CD14-positive monocyte (primary cell): Measurements from ENCODE around the gene RIOK3. TPM values are rescaled to one million over a fixed set of nuclear protein-coding genes. Genes with fewer than 3 reads are reported as not detected.

Source experiments
- DNase-seq, 3 donors: peaks; one replicate each; pipeline ENCODE4 v3.0.0-alpha.2; 2011 to 2022
- H2AFZ ChIP-seq: 2 replicates; pipeline ENCODE4 v1.6.0; 2012; ENCODE audit warnings: mild to moderate bottlenecking, low read depth, low read length, inconsistent platforms; ENCODE audit not compliant: insufficient read depth, poor library complexity, severe bottlenecking
- H3K27ac ChIP-seq, 2 donors: 1 replicate in 1 of 2; 2 replicates in 1 of 2; pipeline ENCODE4 v1.5.1; 2012 to 2013; ENCODE audit warnings: low read length in 2 of 2, control low read depth in 1 of 2, inconsistent platforms in 1 of 2, low read depth in 1 of 2, mild to moderate bottlenecking in 1 of 2
- H3K27me3 ChIP-seq, 2 donors: one replicate each; pipeline versions ENCODE4 v1.6.0 to v1.6.1; 2011 to 2013; ENCODE audit warnings: low read length in 2 of 2; ENCODE audit not compliant: control insufficient read depth in 2 of 2, insufficient read depth in 2 of 2
- H3K36me3 ChIP-seq, 2 donors: replicated peaks in 1 of 2; 1 replicate in 1 of 2; 2 replicates in 1 of 2; pipeline versions ENCODE4 v1.5.1 to v1.6.1; 2012 to 2013; ENCODE audit warnings: low read length in 2 of 2, control low read depth in 1 of 2, inconsistent platforms in 1 of 2, mild to moderate bottlenecking in 1 of 2; ENCODE audit not compliant: insufficient read depth in 2 of 2, control insufficient read depth in 1 of 2
- H3K4me1 ChIP-seq, 2 donors: 1 replicate in 1 of 2; 2 replicates in 1 of 2; pipeline versions ENCODE4 v1.5.1 to v1.6.1; 2012 to 2013; ENCODE audit warnings: low read length in 2 of 2, control low read depth in 1 of 2, inconsistent platforms in 1 of 2, mild to moderate bottlenecking in 1 of 2, moderate library complexity in 1 of 2; ENCODE audit not compliant: insufficient read depth in 2 of 2, control insufficient read depth in 1 of 2
- H3K4me2 ChIP-seq: replicated peaks from 2 replicates; pipeline ENCODE3; 2012; ENCODE audit warnings: low read length, moderate library complexity, mild to moderate bottlenecking; ENCODE audit not compliant: poor library complexity, severe bottlenecking; ENCODE audit errors: extremely low read depth
- H3K4me3 ChIP-seq, 3 experiments: fragments of 200-600 bp in 1 of 3; sonication (generic) in 1 of 3; replicated peaks in 1 of 3; 1 replicate in 2 of 3; 2 replicates in 1 of 3; pipeline ENCODE4 v1.5.1; 2011 to 2013; ENCODE audit warnings: low read length in 3 of 3, mild to moderate bottlenecking in 3 of 3, control low read depth in 2 of 3, low read depth in 2 of 3, inconsistent platforms in 1 of 3, moderate library complexity in 1 of 3
- H3K79me2 ChIP-seq: 2 replicates; pipeline ENCODE4 v1.6.0; 2012; ENCODE audit warnings: mild to moderate bottlenecking, control low read depth, inconsistent platforms, low read length, moderate library complexity; ENCODE audit not compliant: insufficient read depth
- H3K9ac ChIP-seq: 2 replicates; pipeline ENCODE4 v1.6.0; 2017; ENCODE audit warnings: low read length, mild to moderate bottlenecking; ENCODE audit not compliant: insufficient read depth, poor library complexity, severe bottlenecking
- H3K9me3 ChIP-seq, 2 donors: replicated peaks in 1 of 2; 1 replicate in 1 of 2; 2 replicates in 1 of 2; pipeline versions ENCODE4 v1.5.1 to v1.6.1; 2012 to 2013; ENCODE audit warnings: low read length in 2 of 2, control low read depth in 1 of 2; ENCODE audit not compliant: control insufficient read depth in 1 of 2, insufficient read depth in 1 of 2
- H4K20me1 ChIP-seq: 2 replicates; pipeline ENCODE4 v1.6.0; 2012; ENCODE audit warnings: mild to moderate bottlenecking, low read length, control low read depth, moderate library complexity; ENCODE audit not compliant: insufficient read depth
- H3K27ac Mint-ChIP-seq, 7 donors: one replicate each; pipeline ENCODE4 v1.8.0; 2020; ENCODE audit warnings: mild to moderate bottlenecking in 7 of 7, mixed read lengths in 7 of 7, moderate library complexity in 6 of 7, inconsistent platforms in 2 of 7
- H3K27me3 Mint-ChIP-seq, 3 donors: one replicate each; pipeline ENCODE4 v1.8.0; 2021 to 2022; ENCODE audit warnings: low read depth in 3 of 3, mild to moderate bottlenecking in 3 of 3, mixed read lengths in 3 of 3, moderate library complexity in 3 of 3, inconsistent platforms in 1 of 3
- H3K36me3 Mint-ChIP-seq, 2 donors: one replicate each; pipeline ENCODE4 v1.8.0; 2020; ENCODE audit warnings: mixed read lengths in 2 of 2, inconsistent platforms in 1 of 2, mild to moderate bottlenecking in 1 of 2
- H3K4me1 Mint-ChIP-seq: one replicate; pipeline ENCODE4 v1.8.0; 2020; ENCODE audit warnings: mild to moderate bottlenecking, mixed read lengths
- H3K4me3 Mint-ChIP-seq, 2 donors: one replicate each; pipeline ENCODE4 v1.8.0; 2020; ENCODE audit warnings: mild to moderate bottlenecking in 2 of 2, mixed read lengths in 2 of 2, moderate library complexity in 1 of 2
- H3K9me3 Mint-ChIP-seq, 7 donors: one replicate each; pipeline ENCODE4 v1.8.0; 2020 to 2022; ENCODE audit warnings: mixed read lengths in 7 of 7, mild to moderate bottlenecking in 6 of 7, moderate library complexity in 6 of 7, inconsistent platforms in 2 of 7
- CTCF ChIP-seq: fragments of 200-600 bp; IDR thresholded peaks from one replicate; pipeline ENCODE4 v1.8.0; 2022; ENCODE audit warnings: antibody characterized with exemption, mild to moderate bottlenecking
- WGBS: methylation state at CpG from one replicate; pipeline ENCODE4 v1.1.5; 2013; ENCODE audit warnings: missing lambda C conversion rate; ENCODE audit not compliant: insufficient coverage; 5-methylcytosine and 5-hydroxymethylcytosine counted together
- intact Hi-C, 2 donors: fragments of 100-400 bp; cut with micrococcal nuclease; formaldehyde crosslinking; loops; one replicate each; pipeline versions ENCODE4 v1.15.0 to v1.15.1; 2023
- polyA plus RNA-seq, 3 donors: library from polyadenylated mRNA; depleted of rRNA in 1 of 3; unstranded in 2 of 3; stranded (reverse) in 1 of 3; fragments of 300-500 nt in 2 of 3; fragments of >200 nt in 1 of 3; fragmentation: Illumina TruSeq in 2 of 3; gene quantifications; 1 replicate in 2 of 3; 2 replicates in 1 of 3; pipeline ENCODE4 v1.2.3, GENCODE V29; 2012 to 2021

The RIOK3 gene
- polyA plus RNA-seq, 3 donors: 50.9 to 79.7 (median 62.2) TPM

DNA sequence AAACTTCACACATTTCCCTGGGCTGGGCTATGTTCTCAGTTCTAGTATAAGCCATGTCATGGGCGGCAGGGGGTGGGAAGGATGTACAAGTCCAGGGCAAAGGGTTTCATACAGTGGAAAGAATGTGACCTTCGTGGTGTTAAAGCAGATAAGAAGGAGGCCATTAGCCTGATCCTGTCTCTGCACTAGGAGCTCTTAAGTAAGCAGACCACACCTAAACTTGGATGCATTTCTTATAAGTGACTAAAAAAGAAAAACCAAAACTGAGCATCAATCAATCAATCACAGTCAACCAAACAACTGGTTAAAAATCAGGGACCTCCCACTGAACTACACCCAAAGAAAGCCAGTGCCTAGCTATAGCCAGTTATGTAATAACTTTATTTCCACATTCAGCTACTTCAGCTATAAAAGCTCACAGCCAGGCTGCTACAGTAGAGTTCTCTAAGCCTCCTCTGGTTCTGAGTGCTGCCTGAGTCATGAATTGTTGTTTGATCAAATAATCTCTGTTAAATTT lies 46.8 kb upstream of the RIOK3 start:
- peaks cover 2 to 19% (median 9%) of the 10 kb centered on the region in 7 donors for H3K9me3 Mint-ChIP-seq
- Histone ChIP-seq H3K27me3 (no peaks in the 10 kb centered on the region), H3K9ac (no peak overlapping the region), H4K20me1 (no peaks in the 10 kb centered on the region), H3K4me1 (no peaks in the 10 kb centered on the region), H3K9me3 (peaks cover 5 to 8% of the 10 kb centered on the region in 2 donors), H3K4me2 (no peak overlapping the region), H3K79me2 (no peaks in the 10 kb centered on the region), H2AFZ (no peak overlapping the region), H3K27ac (no peak overlapping the region), H3K4me3 (no peak overlapping the region), H3K36me3 (no peaks in the 10 kb centered on the region)
- H3K27ac Mint-ChIP-seq: no peak overlapping the region
- H3K27me3 Mint-ChIP-seq: peaks cover 0 to 1% (median 0%) of the 10 kb centered on the region in 3 donors
- intact Hi-C loops: no loop called here
- no peak for TF ChIP-seq CTCF
- 100% methylated on average over 1 of the region's 2 CpGs for WGBS
- DNase-seq: no peak
- H3K36me3 Mint-ChIP-seq: peaks cover 4 to 10% of the 10 kb centered on the region in 2 donors
- H3K4me3 Mint-ChIP-seq: no peak overlapping the region
- H3K4me1 Mint-ChIP-seq: no peaks in the 10 kb centered on the region

DNA sequence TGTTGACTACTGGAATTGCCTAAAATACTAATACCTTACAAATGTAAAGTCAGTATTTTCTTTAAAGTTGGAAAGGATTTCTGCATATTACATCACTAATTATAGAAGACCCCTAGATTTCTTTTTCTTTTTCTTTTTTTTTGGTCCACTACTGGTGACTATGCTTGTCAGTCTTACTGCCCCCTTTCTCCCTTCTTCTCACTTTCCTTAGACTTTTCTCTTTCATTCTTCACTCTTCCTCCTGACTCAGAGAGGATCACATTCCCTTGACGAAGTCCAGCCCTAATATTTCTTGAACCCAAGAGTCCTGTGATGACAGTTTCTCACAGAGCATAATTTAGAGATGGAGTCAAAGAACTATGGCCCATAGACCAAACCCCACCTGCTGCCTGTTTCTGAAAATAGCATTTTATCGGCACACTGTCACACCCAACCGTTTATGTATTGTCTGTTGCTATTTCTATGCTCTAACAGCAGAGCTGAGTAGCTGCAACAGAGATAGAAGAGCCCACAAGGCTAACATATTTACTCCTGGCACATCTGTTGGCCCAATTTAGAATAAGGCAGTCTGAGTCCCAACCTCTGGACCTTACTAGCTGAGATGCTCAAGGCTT lies 40.6 kb upstream of the RIOK3 start:
- no peak overlapping the region for H3K4me3 ChIP-seq
- H3K36me3 Mint-ChIP-seq: peaks cover 1 to 2% of the 10 kb centered on the region in 2 donors

More for the DNA sequence above, 40.6 kb upstream of the RIOK3 start:
- H3K9me3 Mint-ChIP-seq: peaks cover 0 to 2% (median 0%) of the 10 kb centered on the region in 7 donors
- Histone ChIP-seq H3K79me2 (no peaks in the 10 kb centered on the region), H3K9me3 (no peaks in the 10 kb centered on the region), H3K27me3 (no peaks in the 10 kb centered on the region), H3K9ac (no peak overlapping the region), H3K36me3 (no peaks in the 10 kb centered on the region), H3K4me1 (peaks cover 16 to 20% of the 10 kb centered on the region in 2 donors), H3K27ac (no peak overlapping the region), H3K4me2 (no peak overlapping the region), H2AFZ (no peak overlapping the region), H4K20me1 (no peaks in the 10 kb centered on the region)
- no peak for TF ChIP-seq CTCF
- DNase-seq: no peak
- intact Hi-C loops: loop anchor here (2.0 to 10.0 kb wide), 4 partner anchors 280 to 478 kb away; partner anchors contain the start of gene RBBP8 (in 1 of the 2)
- H3K4me1 Mint-ChIP-seq: peaks cover 18% of the 10 kb centered on the region
- H3K27me3 Mint-ChIP-seq: peaks cover 0 to 1% (median 0%) of the 10 kb centered on the region in 3 donors
- WGBS: 48% methylated on average over 2 of the region's 3 CpGs
- no peak overlapping the region for H3K4me3 Mint-ChIP-seq
- H3K27ac Mint-ChIP-seq: peak overlapping the region in 1 of 7 donors; percentile 6
